Right lobe of liver (tissue), 4 donors: ENCODE data around the gene MAP2K6.

Experiments
- POLR2A ChIP-seq: fragments of 450-650 bp; IDR thresholded peaks from one replicate; pipeline ENCODE4 v1.6.1; 2017; ENCODE audit warnings: antibody characterized with exemption, mild to moderate bottlenecking
- TF ChIP-seq, protein P1 (sequence below), 4 donors: fragments of 200-600 bp in 3 of 4; fragments of 450-650 bp in 1 of 4; IDR thresholded peaks; one replicate each; pipeline versions ENCODE4 v1.5.1 to v1.8.0; 2016 to 2022; ENCODE audit warnings: antibody characterized with exemption in 4 of 4, mild to moderate bottlenecking in 2 of 4
- donor health status: DM: no; HTN: no; CAD: no.
- donor health status: DM: no; HTN: no; CAD: no.
- donor health status: DM: no; HTN: yes; CAD: no.

- TF ChIP-seq, protein P1, sequence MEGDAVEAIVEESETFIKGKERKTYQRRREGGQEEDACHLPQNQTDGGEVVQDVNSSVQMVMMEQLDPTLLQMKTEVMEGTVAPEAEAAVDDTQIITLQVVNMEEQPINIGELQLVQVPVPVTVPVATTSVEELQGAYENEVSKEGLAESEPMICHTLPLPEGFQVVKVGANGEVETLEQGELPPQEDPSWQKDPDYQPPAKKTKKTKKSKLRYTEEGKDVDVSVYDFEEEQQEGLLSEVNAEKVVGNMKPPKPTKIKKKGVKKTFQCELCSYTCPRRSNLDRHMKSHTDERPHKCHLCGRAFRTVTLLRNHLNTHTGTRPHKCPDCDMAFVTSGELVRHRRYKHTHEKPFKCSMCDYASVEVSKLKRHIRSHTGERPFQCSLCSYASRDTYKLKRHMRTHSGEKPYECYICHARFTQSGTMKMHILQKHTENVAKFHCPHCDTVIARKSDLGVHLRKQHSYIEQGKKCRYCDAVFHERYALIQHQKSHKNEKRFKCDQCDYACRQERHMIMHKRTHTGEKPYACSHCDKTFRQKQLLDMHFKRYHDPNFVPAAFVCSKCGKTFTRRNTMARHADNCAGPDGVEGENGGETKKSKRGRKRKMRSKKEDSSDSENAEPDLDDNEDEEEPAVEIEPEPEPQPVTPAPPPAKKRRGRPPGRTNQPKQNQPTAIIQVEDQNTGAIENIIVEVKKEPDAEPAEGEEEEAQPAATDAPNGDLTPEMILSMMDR (IDR thresholded peaks at IDR 0.05): no peak
- no peak for TF ChIP-seq POLR2A
These were observed 120.6 kb downstream of the MAP2K6 start for GRCh38 chr17:69535016-69535570.
